Epithelial cell of prostate (primary cell): ENCODE results near the gene FMNL1.
"Not testable (repeated sequence)": the region's sequence is repeated elsewhere in the genome, so short reads cannot be mapped to it uniquely, and the experiment has no call there.

Experiments used
- DNase-seq: peaks from one replicate; pipeline ENCODE4 v3.0.0-alpha.2; 2011; ENCODE audit warnings: low read depth, low spot score
- H3K27ac ChIP-seq: fragments of 450-650 bp; 2 replicates; pipeline ENCODE4 v1.5.1; 2017; ENCODE audit warnings: mild to moderate bottlenecking

The FMNL1 gene

GRCh38 chr17:45251931-45252330 is 30.2 kb downstream of the FMNL1 start:
- no peak for DNase-seq
- no peak overlapping the region for H3K27ac ChIP-seq

GRCh38 chr17:45253237-45253636 is 31.6 kb downstream of the FMNL1 start:
- H3K27ac ChIP-seq, DNase-seq: not testable (repeated sequence)

- DNase-seq: no peak
- H3K27ac ChIP-seq: no peak overlapping the region
These were observed 32.2 kb downstream of the FMNL1 start for GRCh38 chr17:45253879-45254278.

- no peak for DNase-seq
- no peak overlapping the region for H3K27ac ChIP-seq
These were observed 33.7 kb downstream of the FMNL1 start for GRCh38 chr17:45255358-45255757.

- no peak overlapping the region for H3K27ac ChIP-seq
- no peak for DNase-seq
These were observed 34.7 kb downstream of the FMNL1 start for GRCh38 chr17:45256114-45256966.

GRCh38 chr17:45257115-45257514 is 35.4 kb downstream of the FMNL1 start:
- no peak overlapping the region for H3K27ac ChIP-seq
- DNase-seq: no peak

- DNase-seq: no peak
- H3K27ac ChIP-seq: no peak overlapping the region
These were observed 37.3 kb downstream of the FMNL1 start for GRCh38 chr17:45258981-45259380.

GRCh38 chr17:45260204-45260783 is 38.6 kb downstream of the FMNL1 start:
- no peak for DNase-seq
- no peak overlapping the region for H3K27ac ChIP-seq

GRCh38 chr17:45261577-45262515 is 40.2 kb downstream of the FMNL1 start, which contains the start of gene SPATA32:
SPATA32 (minus strand) TSS chr17:45262094; CDS start chr17:45262016, 78 bp downstream.
- no peak within 1 kb of the TSS for H3K27ac ChIP-seq
- DNase-seq: no peak

- no peak for DNase-seq
- H3K27ac ChIP-seq: no peak overlapping the region
These were observed 41.1 kb downstream of the FMNL1 start for GRCh38 chr17:45262516-45263476.

GRCh38 chr17:45263477-45263860 is 41.8 kb downstream of the FMNL1 start:
- no peak for DNase-seq
- H3K27ac ChIP-seq: no peak overlapping the region

GRCh38 chr17:45264430-45264829 is 42.7 kb downstream of the FMNL1 start:
- H3K27ac ChIP-seq: no peak overlapping the region
- DNase-seq: no peak

GRCh38 chr17:45264988-45265387 is 43.3 kb downstream of the FMNL1 start:
- no peak for DNase-seq

GRCh38 chr17:45265821-45266220 is 44.1 kb downstream of the FMNL1 start:
- H3K27ac ChIP-seq: no peak overlapping the region

More at GRCh38 chr17:45264988-45265387, 43.3 kb downstream of the FMNL1 start:
- H3K27ac ChIP-seq: no peak overlapping the region

GRCh38 chr17:45266372-45266926 is 44.8 kb downstream of the FMNL1 start:
- H3K27ac ChIP-seq: no peak overlapping the region
- DNase-seq: no peak

More at GRCh38 chr17:45265821-45266220, 44.1 kb downstream of the FMNL1 start:
- no peak for DNase-seq

GRCh38 chr17:45267436-45268055 is 45.9 kb downstream of the FMNL1 start:
- H3K27ac ChIP-seq: no peak overlapping the region

GRCh38 chr17:45269912-45270311 is 48.2 kb downstream of the FMNL1 start:
- DNase-seq: no peak
- no peak overlapping the region for H3K27ac ChIP-seq

More at GRCh38 chr17:45267436-45268055, 45.9 kb downstream of the FMNL1 start:
- no peak for DNase-seq

GRCh38 chr17:45270828-45271418 is 49.2 kb downstream of the FMNL1 start:
- H3K27ac ChIP-seq: no peak overlapping the region

More at GRCh38 chr17:45270828-45271418, 49.2 kb downstream of the FMNL1 start:
- no peak for DNase-seq
